GM18951 (cell line): Measurements from ENCODE around the gene EEIG1.

Experiments
- POLR2A ChIP-seq: IDR thresholded peaks from 4 replicates; pipeline ENCODE4 v1.6.1; 2011; ENCODE audit warnings: mild to moderate bottlenecking; ENCODE audit not compliant: insufficient read length, insufficient read depth; ENCODE audit errors: extremely low read depth
- in situ Hi-C: fragments of 300-500 bp; cut with MboI; formaldehyde crosslinking; loops from one replicate; pipeline ENCODE4 v1.12.0; 2022; ENCODE audit warnings: low sequenced_read_pairs, mixed read lengths, inconsistent platforms; ENCODE audit not compliant: unreplicated experiment

Gene EEIG1

DNA sequence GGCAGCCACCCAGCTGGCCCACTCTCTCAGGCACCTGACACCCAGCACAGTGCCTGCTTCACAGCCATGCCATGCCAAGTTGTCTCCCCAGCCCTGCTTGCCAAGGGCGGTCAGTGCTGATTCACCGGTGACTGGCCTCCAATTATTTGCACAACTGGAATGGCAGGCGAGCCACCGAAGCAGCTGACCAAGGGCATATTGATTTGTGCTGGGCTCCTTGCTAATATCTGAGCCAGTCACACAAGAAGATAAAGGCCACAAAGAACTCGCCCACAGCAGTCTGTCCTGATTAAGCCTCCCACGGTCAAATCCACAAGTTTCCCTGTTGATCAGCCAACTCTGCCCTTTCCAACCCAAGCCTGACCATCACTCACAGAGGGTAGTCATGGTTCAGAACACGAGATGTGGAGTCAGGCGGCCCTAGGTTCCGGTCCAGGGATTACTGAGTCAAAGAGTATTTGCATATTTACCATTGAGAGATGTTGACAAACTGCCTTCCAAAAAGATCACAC, 6.4 kb upstream of the EEIG1 start:
- TF ChIP-seq POLR2A, result no peak
- in situ Hi-C loops, result no loop called here

- TF ChIP-seq POLR2A, result no peak
- in situ Hi-C loops, result no loop called here
Measured at GRCh38 chr9:127985011-127985410, 4.2 kb upstream of the EEIG1 start.

DNA sequence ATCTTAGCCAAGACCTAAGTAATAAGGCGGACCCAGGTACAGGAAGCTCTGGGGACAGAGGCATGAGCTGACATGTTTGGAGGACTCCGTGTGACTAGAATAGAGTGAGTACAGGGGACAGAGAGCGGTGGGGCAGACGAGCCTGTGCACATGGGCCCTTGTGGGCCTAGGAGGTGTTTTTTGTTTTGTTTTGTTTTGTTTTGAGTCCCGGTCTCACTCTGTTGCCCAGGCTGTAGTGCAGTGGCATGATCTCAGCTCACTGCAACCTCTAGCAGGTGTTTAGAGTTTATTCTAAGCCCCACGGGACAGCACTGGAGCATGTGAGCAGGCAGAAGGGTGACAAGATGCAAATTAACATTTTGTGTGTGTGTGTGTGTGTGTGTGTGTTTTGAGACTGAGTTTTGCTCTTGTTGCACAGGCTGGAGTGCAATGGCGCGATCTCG, 3.1 kb upstream of the EEIG1 start:
- TF ChIP-seq POLR2A, result no peak
- in situ Hi-C loops, result no loop called here

GRCh38 chr9:127982912-127983311, 2.1 kb upstream of the EEIG1 start:
- no peak for TF ChIP-seq POLR2A
- in situ Hi-C loops, result no loop called here

GRCh38 chr9:127981559-127982121, 851 bp upstream of the EEIG1 start:
- in situ Hi-C loops, result no loop called here
- TF ChIP-seq POLR2A, result no peak

- in situ Hi-C loops, result no loop called here
- no peak for TF ChIP-seq POLR2A
Measured at GRCh38 chr9:127980060-127980705, 606 bp downstream of the EEIG1 start.

DNA sequence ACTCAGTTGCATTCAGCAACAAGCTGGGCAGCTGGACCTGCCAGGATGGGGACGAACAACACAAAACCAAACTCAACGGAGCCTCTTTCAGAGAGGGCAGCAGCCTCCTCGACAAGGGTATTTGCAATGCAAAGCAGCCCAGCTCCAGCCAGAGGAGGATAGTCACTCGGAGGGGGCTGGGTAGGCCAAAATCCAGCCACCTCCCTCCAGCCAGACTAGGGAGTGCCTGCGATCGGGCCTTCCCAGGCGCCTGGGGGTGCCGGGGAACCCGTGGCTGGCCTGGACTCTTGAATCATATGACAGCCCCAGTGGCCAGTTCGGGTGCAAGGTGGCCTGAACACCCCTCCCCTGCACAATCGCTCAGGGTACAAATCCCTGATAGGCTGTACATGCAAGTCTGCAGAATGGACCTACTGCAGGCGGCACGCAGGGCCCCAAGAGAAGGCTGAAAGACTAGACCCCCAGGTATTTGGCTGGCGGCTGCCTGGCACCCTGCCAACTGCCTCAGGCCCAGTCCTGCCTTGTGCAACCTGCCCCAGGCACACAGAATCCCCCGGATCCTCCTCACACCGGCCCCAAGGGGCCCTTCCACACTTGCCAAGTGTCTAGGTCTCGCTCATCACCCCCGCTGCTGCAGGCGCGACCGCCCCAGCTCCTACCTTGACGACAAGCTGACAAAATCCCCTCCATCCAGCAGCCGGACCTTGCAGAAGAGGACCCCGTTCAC, 1.3 kb downstream of the EEIG1 start:
- peak; percentile 57 for TF ChIP-seq POLR2A
- in situ Hi-C loops, result no loop called here

- TF ChIP-seq POLR2A, result no peak
- in situ Hi-C loops, result no loop called here
Measured at GRCh38 chr9:127979015-127979332, 1.8 kb downstream of the EEIG1 start.

DNA sequence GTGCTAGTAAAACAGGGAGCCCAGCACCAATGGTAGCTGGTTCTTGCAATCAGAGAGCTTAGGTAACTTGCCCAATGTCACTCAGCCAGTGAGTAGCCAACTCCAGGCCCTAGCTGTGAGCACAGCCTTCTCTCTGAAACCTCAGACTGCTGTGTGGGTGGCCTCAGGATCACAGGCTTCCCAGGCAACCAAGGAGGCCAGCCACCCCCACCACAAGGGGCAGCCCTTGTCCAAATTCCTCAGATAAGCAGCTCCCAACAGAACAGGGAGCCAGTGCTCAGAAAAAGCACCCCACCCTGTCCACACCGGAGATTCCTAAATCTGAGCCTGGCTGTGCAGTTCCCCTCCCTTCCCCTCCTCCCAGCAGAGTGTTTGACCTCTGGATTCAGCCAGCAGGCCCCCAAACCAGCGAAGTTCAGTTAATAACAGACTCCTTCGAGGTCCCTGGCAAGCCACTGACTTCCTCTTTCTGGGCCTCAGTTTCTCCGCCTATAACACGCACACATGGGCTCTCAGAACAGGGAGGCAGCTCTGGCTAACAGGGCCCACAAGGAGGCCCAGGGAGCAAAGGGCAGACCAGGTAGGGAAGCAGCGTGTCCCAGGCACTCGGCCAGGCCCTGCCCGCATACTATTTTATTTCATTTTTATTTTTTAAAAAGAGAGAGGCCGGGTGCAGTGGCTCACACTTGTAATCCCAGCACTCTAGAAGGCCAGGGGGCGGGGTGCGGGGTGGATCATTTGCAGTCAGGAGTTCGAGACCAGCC, 2.7 kb downstream of the EEIG1 start:
- in situ Hi-C loops, result no loop called here
- TF ChIP-seq POLR2A, result no peak

GRCh38 chr9:127977009-127977883, 3.5 kb downstream of the EEIG1 start:
- in situ Hi-C loops, result no loop called here
- no peak for TF ChIP-seq POLR2A

DNA sequence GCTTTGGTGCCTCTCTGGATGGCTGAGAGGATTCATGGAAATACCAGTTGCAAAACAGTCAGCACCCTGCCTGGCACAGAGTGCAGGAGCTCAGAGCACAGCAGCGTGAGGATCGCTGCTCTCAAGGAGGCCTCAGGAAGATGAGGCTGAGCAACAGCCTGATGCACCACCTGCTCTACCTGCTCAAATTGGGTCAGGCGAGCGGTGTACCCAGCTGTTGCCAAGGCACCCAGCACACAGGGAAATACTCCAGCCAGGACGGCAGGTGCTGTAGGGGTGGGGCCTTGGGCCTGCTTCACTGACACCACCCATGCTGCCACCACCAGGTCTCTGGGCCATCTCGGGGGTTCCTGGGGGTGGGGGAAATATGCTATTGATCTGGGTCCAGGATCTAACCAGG, 4.3 kb downstream of the EEIG1 start:
- in situ Hi-C loops, result no loop called here
- TF ChIP-seq POLR2A, result no peak
